Measurements from ENCODE around the gene ROCK2. TPM values are rescaled to one million over a fixed set of nuclear protein-coding genes. Genes with fewer than 3 reads are reported as not detected.

The ROCK2 gene
- total and polyA plus RNA-seq, 9 of the 15 experiments (the other 6 are each of a cell fraction or from before 2014, with no cell fraction given), result 4.9 to 30.6 (median 14.3) TPM

DNA sequence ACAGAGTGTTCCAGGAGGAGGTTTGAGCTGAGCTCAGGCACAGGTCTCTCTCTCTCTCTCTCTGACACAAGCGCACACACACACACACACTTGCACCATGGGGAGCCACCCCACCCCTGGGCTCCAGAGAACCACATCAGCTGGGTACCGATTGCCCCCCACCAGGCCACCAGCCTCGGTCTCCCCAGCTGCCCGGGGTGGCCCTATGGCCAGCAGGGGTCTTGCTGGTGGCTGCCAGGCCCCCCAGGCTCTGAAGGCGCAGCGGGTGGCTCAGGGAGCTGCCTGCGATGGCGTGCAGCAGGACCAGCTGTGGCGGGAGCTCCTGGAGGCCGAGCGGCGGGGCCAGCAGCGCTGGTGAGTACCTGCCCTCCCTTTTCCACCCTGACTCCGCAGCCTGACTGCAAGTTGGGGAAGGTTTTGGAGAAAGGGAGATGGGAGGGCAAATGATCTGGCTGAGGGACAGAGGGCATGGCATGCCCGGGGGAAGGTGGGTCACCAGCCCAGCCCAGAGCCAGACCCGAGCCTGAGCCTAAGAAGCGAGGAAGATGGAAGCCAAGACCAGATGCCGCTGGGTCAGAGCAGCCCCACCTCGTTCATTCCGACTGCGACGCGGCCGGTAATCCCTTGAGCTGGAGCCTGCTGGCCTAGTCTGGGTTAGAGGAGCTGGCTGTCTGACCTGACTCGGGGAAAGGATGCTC, 211.0 kb downstream of the ROCK2 start (continued):
- TF ChIP-seq ZNF609 (CRISPR knock-in tag; IDR thresholded peaks at IDR 0.05; ENCODE audit: borderline replicate concordance) (no peak), NCOR1 (IDR thresholded peaks at IDR 0.05) (no peak), IRF2 (CRISPR knock-in tag; IDR thresholded peaks at IDR 0.05) (no peak), ATF3 (IDR thresholded peaks at IDR 0.05) (no peak), ATF3 (CRISPR knock-in tag; conservative IDR thresholded peaks at IDR 0.05) (no peak), FOXJ3 (CRISPR knock-in tag; IDR thresholded peaks at IDR 0.05) (0 out of 2 replicates have a peak, but pooled peaks have one; percentile 2), BACH1 (tag; IDR thresholded peaks at IDR 0.05) (no peak), ZNF232 (CRISPR knock-in tag; IDR thresholded peaks at IDR 0.05) (no peak), GTF2B (IDR thresholded peaks at IDR 0.05; ENCODE audit: extremely low read depth, insufficient read length) (no peak), DACH1 (IDR thresholded peaks at IDR 0.05; ENCODE audit: partially characterized antibody) (no peak), TRIM24 (IDR thresholded peaks at IDR 0.05) (no peak), BRCA1 (IDR thresholded peaks at IDR 0.05) (no peak), BRCA1 (CRISPR knock-in tag; IDR thresholded peaks at IDR 0.05) (0 out of 2 replicates have a peak, but pooled peaks have one; percentile 36), SIN3A (IDR thresholded peaks at IDR 0.05; ENCODE audit: borderline replicate concordance in 2 of 2, control insufficient read depth in 1 of 2, low read depth in 2 of 2, low read length in 2 of 2) (no peak)
- TF ChIP-seq, protein P1, sequence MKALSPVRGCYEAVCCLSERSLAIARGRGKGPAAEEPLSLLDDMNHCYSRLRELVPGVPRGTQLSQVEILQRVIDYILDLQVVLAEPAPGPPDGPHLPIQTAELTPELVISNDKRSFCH (CRISPR knock-in tag; IDR thresholded peaks at IDR 0.05), result no peak
- TF ChIP-seq, protein P1 (tag; IDR thresholded peaks at IDR 0.05), result no peak
